ENCODE data around the gene LRCH4.
A peak's percentile ranks its signal among the peaks of the same experiment; 100 is the strongest.

The LRCH4 gene

DNA sequence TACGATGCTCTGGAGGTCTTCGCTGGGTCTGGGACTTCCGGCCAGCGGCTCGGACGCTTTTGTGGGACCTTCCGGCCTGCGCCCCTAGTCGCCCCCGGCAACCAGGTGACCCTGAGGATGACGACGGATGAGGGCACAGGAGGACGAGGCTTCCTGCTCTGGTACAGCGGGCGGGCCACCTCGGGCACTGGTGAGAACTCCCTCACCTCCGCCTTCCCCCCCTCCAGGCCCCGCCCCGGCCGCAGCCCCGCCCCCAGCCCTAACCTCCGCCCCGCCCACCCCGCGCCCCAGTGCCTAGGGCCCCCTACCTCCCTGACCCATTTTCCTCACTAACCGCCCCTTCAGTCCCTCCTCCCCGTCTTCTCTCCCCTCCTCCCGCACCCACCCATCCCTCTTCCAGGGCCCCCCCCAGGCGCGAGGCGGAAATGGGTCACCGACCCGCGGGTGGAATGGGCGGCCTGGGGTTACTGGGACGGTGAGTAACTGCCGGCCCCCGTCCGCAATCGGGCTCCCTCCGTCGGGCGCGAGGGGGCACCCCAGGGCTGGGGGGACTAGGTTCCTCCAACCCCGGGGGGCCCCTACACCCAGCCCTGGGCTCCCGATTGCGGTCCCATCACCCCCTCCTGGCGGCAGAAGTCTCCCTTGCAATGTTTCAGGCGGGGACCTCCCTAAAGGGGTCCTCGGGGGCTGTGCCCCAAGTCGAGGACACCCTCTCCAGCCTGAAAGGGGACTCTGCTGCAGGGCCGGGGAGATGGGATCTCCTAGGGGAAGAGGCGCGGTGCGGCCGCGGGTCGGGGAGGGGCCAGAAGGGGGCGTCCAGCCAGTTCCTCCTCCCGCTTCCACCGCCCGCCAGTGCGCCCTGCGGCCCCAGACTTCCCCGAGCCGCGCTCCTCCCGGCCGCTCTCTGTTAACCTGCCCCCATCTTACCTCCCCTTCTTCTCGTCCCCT is 18.4 kb upstream of the LRCH4 start:
- peak overlapping the region; percentile 76 for H3K9ac ChIP-seq (ENCODE audit: low read length)
- H3K27me3 ChIP-seq (ENCODE audit: low read depth, low read length) = no peaks in the 10 kb centered on the region
- no peaks in the 10 kb centered on the region for H3K79me2 ChIP-seq (ENCODE audit: low read length)
- peak overlapping the region; percentile 22 for H3K27ac ChIP-seq (ENCODE audit: low read length)
- H3K4me2 ChIP-seq (ENCODE audit: low read length) = peak overlapping the region; percentile 85
- H3K4me3 ChIP-seq (ENCODE audit: low read length) = peak overlapping the region; percentile 86
- TF ChIP-seq, protein P1, sequence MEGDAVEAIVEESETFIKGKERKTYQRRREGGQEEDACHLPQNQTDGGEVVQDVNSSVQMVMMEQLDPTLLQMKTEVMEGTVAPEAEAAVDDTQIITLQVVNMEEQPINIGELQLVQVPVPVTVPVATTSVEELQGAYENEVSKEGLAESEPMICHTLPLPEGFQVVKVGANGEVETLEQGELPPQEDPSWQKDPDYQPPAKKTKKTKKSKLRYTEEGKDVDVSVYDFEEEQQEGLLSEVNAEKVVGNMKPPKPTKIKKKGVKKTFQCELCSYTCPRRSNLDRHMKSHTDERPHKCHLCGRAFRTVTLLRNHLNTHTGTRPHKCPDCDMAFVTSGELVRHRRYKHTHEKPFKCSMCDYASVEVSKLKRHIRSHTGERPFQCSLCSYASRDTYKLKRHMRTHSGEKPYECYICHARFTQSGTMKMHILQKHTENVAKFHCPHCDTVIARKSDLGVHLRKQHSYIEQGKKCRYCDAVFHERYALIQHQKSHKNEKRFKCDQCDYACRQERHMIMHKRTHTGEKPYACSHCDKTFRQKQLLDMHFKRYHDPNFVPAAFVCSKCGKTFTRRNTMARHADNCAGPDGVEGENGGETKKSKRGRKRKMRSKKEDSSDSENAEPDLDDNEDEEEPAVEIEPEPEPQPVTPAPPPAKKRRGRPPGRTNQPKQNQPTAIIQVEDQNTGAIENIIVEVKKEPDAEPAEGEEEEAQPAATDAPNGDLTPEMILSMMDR (IDR thresholded peaks at IDR 0.05; ENCODE audit: low read depth, low read length) = peak; percentile 54
- no peak for TF ChIP-seq EZH2phosphoT487 (IDR thresholded peaks at IDR 0.05; ENCODE audit: low read depth)
- peak overlapping the region; percentile 78 for H2AFZ ChIP-seq (ENCODE audit: low read depth, low read length)
- H3K36me3 ChIP-seq (replicated peaks; ENCODE audit: low read depth, low read length) = no peaks in the 10 kb centered on the region
- H3K9me3 ChIP-seq (ENCODE audit: insufficient read depth, low read length) = no peaks in the 10 kb centered on the region
- no peaks in the 10 kb centered on the region for H4K20me1 ChIP-seq (ENCODE audit: insufficient read depth, low read length)
- H3K4me1 ChIP-seq (ENCODE audit: low read length) = peaks cover 7% of the 10 kb centered on the region; the same call in 1 of the 2 replicates

DNA sequence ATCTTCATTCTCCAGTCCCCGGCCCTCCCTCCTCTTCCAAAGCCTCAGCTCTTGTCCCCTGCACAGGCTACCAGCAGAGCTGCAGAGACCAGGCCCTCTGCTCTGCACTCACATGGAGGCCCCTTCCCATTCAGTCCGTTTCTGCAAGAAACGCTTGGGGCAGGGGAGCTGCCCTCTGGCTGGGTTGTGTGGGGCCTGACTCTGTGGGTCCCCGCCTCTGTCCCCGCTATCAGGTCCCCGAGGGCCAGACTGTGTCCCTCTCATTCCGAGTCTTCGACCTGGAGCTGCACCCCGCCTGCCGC is 17.7 kb upstream of the LRCH4 start:
- Histone ChIP-seq H3K4me3 (ENCODE audit: low read length) (peak overlapping the region; percentile 86), H3K9ac (ENCODE audit: low read length) (peak overlapping the region; percentile 55), H3K79me2 (ENCODE audit: low read length) (no peaks in the 10 kb centered on the region), H3K27me3 (ENCODE audit: low read depth, low read length) (no peaks in the 10 kb centered on the region), H3K4me2 (ENCODE audit: low read length) (peak overlapping the region; percentile 84), H4K20me1 (ENCODE audit: insufficient read depth, low read length) (no peaks in the 10 kb centered on the region), H3K27ac (ENCODE audit: low read length) (no peak overlapping the region), H3K36me3 (replicated peaks; ENCODE audit: low read depth, low read length) (no peaks in the 10 kb centered on the region), H2AFZ (ENCODE audit: low read depth, low read length) (peak overlapping the region; percentile 78), H3K4me1 (ENCODE audit: low read length) (peaks cover 7% of the 10 kb centered on the region; the same call in 1 of the 2 replicates), H3K9me3 (ENCODE audit: insufficient read depth, low read length) (no peaks in the 10 kb centered on the region)
- TF ChIP-seq, protein P1 (IDR thresholded peaks at IDR 0.05; ENCODE audit: low read depth, low read length) = no peak
- TF ChIP-seq EZH2phosphoT487 (IDR thresholded peaks at IDR 0.05; ENCODE audit: low read depth) = no peak

DNA sequence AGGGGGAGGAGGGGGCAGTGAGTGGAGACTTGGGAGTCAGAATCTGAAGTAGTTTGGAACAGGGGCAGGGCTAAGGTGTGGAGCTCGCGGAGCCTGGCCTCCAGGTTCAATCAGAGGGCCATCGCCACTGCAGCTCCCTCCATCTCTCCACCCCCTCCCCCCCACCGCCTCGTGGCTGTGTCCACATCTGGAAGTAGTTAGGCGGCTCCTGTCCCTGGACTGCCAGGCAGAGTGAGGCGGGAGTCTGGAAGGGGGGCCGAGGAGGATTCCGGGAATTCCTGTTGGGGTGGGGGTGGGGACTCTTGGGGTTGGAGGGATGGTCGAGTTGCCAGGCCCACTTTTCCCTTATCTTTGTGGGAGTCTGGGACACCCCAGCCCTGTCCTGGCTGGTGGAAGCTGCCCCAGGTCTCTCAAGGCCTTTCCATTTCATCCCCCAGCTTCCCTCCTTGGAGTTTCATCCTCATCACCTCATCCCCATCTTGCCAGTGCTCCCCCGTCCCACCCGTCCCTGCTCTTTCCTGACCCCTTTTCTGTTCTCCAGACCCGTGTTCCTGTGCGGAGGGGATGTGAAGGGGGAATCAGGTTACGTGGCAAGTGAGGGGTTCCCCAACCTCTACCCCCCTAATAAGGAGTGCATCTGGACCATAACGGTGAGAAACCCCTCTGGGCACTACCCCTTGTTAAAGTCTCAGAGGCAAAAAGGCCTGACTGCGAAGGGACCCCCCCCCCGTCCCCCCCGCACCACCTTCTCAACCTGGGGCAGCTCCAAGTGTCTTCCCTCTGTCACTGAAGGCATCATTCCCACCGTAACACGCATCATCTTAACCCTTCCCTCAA is 17.2 kb upstream of the LRCH4 start:
- Histone ChIP-seq H4K20me1 (ENCODE audit: insufficient read depth, low read length) (no peaks in the 10 kb centered on the region), H3K27ac (ENCODE audit: low read length) (no peak overlapping the region), H3K4me1 (ENCODE audit: low read length) (peaks cover 7% of the 10 kb centered on the region; the same call in 1 of the 2 replicates), H3K9ac (ENCODE audit: low read length) (peak overlapping the region; percentile 55; the same call in 1 of the 2 replicates), H3K4me3 (ENCODE audit: low read length) (peak overlapping the region; percentile 86), H3K79me2 (ENCODE audit: low read length) (no peaks in the 10 kb centered on the region), H3K4me2 (ENCODE audit: low read length) (peak overlapping the region; percentile 84), H3K9me3 (ENCODE audit: insufficient read depth, low read length) (no peaks in the 10 kb centered on the region), H3K36me3 (replicated peaks; ENCODE audit: low read depth, low read length) (no peaks in the 10 kb centered on the region), H2AFZ (ENCODE audit: low read depth, low read length) (no peak overlapping the region), H3K27me3 (ENCODE audit: low read depth, low read length) (no peaks in the 10 kb centered on the region)
- no peak for TF ChIP-seq EZH2phosphoT487 (IDR thresholded peaks at IDR 0.05; ENCODE audit: low read depth)
- TF ChIP-seq, protein P1 (IDR thresholded peaks at IDR 0.05; ENCODE audit: low read depth, low read length) = no peak

DNA sequence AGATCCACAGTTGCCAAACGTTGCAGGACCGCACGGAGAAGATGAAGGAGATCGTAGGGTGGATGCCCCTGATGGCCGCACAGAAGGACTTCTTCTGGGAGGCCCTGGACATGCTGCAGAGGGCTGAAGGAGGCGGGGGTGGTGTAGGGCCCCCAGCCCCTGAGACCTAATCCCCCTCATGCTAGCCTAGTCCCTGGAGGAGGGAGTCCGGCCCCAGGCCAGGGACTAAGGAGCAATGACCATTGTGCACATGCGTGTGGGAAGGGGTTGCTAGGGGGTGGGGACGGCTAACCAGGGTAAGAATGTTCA is 14.8 kb upstream of the LRCH4 start:
- no peak overlapping the region for H3K4me3 ChIP-seq (ENCODE audit: low read length)
- H3K4me1 ChIP-seq (ENCODE audit: low read length) = peaks cover 7% of the 10 kb centered on the region; the same call in 1 of the 2 replicates
- no peak overlapping the region for H3K27ac ChIP-seq (ENCODE audit: low read length)
- TF ChIP-seq, protein P1 (IDR thresholded peaks at IDR 0.05; ENCODE audit: low read depth, low read length) = no peak
- no peak for TF ChIP-seq EZH2phosphoT487 (IDR thresholded peaks at IDR 0.05; ENCODE audit: low read depth)
- no peak overlapping the region for H3K4me2 ChIP-seq (ENCODE audit: low read length)
- no peak overlapping the region for H3K9ac ChIP-seq (ENCODE audit: low read length)
- no peaks in the 10 kb centered on the region for H4K20me1 ChIP-seq (ENCODE audit: insufficient read depth, low read length)
- no peaks in the 10 kb centered on the region for H3K79me2 ChIP-seq (ENCODE audit: low read length)
- no peaks in the 10 kb centered on the region for H3K27me3 ChIP-seq (ENCODE audit: low read depth, low read length)
- no peak overlapping the region for H2AFZ ChIP-seq (ENCODE audit: low read depth, low read length)
- H3K36me3 ChIP-seq (replicated peaks; ENCODE audit: low read depth, low read length) = no peaks in the 10 kb centered on the region
- H3K9me3 ChIP-seq (ENCODE audit: insufficient read depth, low read length) = no peaks in the 10 kb centered on the region

Data from OCI-LY3 (cell line).